Epithelial cell of esophagus (primary cell): ENCODE data around the gene ANO10.

Experiments
- DNase-seq: peaks from one replicate; pipeline ENCODE4 v3.0.0; 2010; ENCODE audit warnings: low read depth
- H3K4me3 ChIP-seq: 2 replicates; pipeline ENCODE4 v1.5.1; 2011; ENCODE audit warnings: mild to moderate bottlenecking, low read length, control low read depth
- TF ChIP-seq, protein P1 (sequence below): IDR thresholded peaks from 2 replicates; pipeline ENCODE4 v1.5.1; 2011; ENCODE audit warnings: low read depth, mild to moderate bottlenecking, low read length, control low read depth, inconsistent platforms; ENCODE audit not compliant: insufficient read depth; ENCODE audit errors: missing control alignments

ANO10 gene

GRCh38 chr3:43627360-43627759, 5.5 kb upstream of the ANO10 start:
- no peak overlapping the region for H3K4me3 ChIP-seq
- no peak for DNase-seq
- TF ChIP-seq, protein P1, sequence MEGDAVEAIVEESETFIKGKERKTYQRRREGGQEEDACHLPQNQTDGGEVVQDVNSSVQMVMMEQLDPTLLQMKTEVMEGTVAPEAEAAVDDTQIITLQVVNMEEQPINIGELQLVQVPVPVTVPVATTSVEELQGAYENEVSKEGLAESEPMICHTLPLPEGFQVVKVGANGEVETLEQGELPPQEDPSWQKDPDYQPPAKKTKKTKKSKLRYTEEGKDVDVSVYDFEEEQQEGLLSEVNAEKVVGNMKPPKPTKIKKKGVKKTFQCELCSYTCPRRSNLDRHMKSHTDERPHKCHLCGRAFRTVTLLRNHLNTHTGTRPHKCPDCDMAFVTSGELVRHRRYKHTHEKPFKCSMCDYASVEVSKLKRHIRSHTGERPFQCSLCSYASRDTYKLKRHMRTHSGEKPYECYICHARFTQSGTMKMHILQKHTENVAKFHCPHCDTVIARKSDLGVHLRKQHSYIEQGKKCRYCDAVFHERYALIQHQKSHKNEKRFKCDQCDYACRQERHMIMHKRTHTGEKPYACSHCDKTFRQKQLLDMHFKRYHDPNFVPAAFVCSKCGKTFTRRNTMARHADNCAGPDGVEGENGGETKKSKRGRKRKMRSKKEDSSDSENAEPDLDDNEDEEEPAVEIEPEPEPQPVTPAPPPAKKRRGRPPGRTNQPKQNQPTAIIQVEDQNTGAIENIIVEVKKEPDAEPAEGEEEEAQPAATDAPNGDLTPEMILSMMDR: no peak

DNA sequence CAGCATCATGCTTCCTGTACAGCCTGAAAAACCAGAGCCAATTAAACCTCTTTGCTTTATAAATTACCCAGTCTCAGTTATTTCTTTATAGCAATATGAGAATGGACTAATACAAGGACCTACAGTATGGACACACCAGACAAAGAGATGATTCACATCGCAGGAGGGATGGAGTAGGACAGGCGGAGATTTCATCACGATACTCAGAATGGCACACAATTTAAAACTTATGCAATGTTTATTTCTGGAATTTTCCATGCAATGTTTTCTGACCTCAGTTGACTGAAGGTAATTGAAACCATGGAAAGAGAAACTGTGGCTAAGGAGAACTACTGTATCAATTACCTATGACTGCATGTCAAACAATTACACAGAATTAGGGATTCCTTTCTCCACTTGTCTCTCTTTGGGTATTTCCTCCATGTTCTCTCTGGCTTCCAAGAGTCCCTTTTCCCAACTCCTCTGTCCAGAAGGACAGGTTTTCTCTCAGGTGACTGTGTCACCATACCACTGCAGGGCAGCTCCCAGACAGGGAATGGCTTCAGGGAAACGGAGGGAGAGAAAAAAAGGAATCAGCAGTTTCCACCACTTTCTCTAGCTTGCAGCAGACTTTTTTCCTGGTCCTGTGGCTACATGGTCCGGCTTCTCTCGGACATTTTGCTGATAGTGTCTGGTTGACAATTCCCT, 3.0 kb upstream of the ANO10 start:
- TF ChIP-seq, protein P1: no peak
- peak; percentile 38 for DNase-seq
- no peak overlapping the region for H3K4me3 ChIP-seq

GRCh38 chr3:43620831-43621655, 768 bp downstream of the ANO10 start:
- TF ChIP-seq, protein P1: no peak
- H3K4me3 ChIP-seq: peak overlapping the region; percentile 74
- DNase-seq: peak; percentile 36

DNA sequence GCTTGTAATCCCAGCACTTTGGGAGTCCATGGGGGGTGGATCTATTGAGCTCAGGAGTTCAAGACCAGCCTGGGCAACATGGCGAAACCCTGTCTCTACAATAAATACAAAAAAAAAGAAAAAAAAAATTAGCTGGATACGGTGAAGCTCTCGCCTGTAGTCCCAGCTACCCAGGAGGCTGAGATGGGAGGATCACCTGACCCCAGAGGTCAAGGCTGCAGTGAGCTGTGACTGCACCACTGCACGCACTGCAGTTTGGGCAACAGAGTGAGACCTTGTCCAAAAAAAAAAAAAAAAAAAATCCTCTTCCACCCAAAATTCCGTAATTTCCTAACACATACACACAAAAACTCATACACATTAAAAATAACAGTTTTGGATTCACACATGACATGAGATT, 2.2 kb downstream of the ANO10 start:
- no peak for DNase-seq
- TF ChIP-seq, protein P1: no peak
- H3K4me3 ChIP-seq: no peak overlapping the region

DNA sequence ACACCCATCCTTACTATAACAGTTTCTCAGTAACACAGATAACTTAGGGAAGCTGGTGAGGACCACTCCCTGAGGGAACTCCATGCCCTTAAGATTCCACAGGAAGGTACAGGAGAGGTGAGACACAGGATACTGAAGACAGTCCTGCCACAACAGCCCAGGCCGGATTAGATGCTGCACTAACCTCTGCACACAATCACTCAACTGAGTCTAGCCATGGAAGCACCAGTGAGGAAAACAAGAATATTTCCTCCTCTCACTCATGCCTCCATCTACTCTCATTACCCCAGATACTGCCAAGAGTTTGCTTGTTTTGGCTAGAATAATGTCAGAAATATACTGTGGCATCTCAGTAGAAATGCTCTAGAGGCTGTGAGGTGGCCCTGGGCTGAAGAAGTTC, 3.7 kb downstream of the ANO10 start:
- no peak for DNase-seq
- TF ChIP-seq, protein P1: no peak
- no peak overlapping the region for H3K4me3 ChIP-seq

DNA sequence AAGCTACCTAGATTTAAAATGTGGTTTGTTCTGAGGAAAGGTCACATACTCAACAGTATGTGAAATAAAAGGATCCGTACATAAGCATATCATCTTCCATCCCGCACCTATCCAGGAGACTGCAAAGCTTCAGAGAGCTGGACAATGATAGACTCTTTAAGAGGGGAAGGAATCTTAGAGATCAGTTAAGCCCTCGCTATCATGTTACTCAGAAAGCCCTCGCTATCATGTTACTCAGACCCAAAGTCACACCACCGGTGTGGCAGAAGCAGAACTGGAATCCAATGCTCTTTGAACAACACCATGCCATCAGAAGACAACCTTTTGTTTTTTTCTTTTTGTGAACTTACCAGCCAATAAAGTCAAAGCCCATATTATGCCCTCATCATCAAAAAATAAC, 5.8 kb downstream of the ANO10 start:
- DNase-seq: no peak
- no peak overlapping the region for H3K4me3 ChIP-seq
- TF ChIP-seq, protein P1: no peak
